Measurements from ENCODE around the gene SETD9.

DNA sequence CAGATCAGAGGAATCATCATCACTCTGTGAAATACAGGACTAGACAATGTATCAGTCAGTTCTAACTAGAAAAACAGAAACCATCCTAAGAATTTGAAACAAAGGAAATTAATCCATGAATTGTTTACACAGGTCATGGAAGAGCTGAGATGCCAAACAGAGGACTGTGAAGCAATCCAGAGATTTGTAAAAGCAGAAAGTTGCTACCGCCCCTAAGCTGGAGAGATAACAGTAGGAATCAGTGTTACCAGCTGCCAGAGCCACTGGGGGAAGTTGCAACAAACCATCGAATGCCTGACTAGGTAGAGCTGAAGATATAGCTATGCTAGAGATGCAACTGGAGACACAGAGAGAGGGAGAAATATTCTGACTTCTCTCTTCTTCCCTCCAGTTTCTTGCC is 52.9 kb downstream of the SETD9 start:
- no peak for TF ChIP-seq CTCF (IDR thresholded peaks at IDR 0.05 in 8 of 11, conservative IDR thresholded peaks at IDR 0.05 in 3 of 11)
- TF ChIP-seq POLR2A (IDR thresholded peaks at IDR 0.05), result no peak
- TF ChIP-seq POLR2AphosphoS5 (IDR thresholded peaks at IDR 0.05), result no peak

All from spleen (tissue), 7 donors.